T-helper 1 cell treated with Interleukin-12 subunit alpha and Interleukin-12 subunit beta and Interleukin-4 antibody, amounts not matched to agents 30 μg/mL and 1 μg/mL, for 36 hours (primary cell): ENCODE results near the gene PSMB8.
"Not testable (repeated sequence)": the region's sequence is repeated elsewhere in the genome, so short reads cannot be mapped to it uniquely, and the experiment has no call there.

Experiments used
- H3K27ac Mint-ChIP-seq: one replicate; pipeline ENCODE4 v1.8.0; 2021; ENCODE audit warnings: mild to moderate bottlenecking, mixed read lengths
- H3K27me3 Mint-ChIP-seq: one replicate; pipeline ENCODE4 v1.8.0; 2021; ENCODE audit warnings: low read depth, mixed read lengths
- H3K36me3 Mint-ChIP-seq: one replicate; pipeline ENCODE4 v1.8.0; 2021; ENCODE audit warnings: low read depth, mixed read lengths
- H3K4me1 Mint-ChIP-seq: one replicate; pipeline ENCODE4 v1.8.0; 2021; ENCODE audit warnings: low read depth, mixed read lengths
- H3K4me3 Mint-ChIP-seq: one replicate; pipeline ENCODE4 v1.8.0; 2021; ENCODE audit warnings: mild to moderate bottlenecking, moderate library complexity, mixed read lengths
- H3K9me3 Mint-ChIP-seq: one replicate; pipeline ENCODE4 v1.8.0; 2021; ENCODE audit warnings: mixed read lengths

The PSMB8 gene

GRCh38 chr6:32814145-32814544, 29.7 kb downstream of the PSMB8 start:
- Mint-ChIP-seq H3K4me1 (peaks cover 4% of the 10 kb centered on the region), H3K27me3 (no peaks in the 10 kb centered on the region), H3K27ac (no peak overlapping the region), H3K4me3 (no peak overlapping the region), H3K9me3 (no peaks in the 10 kb centered on the region), H3K36me3 (peaks cover 11% of the 10 kb centered on the region)

- Mint-ChIP-seq H3K4me3 (no peak overlapping the region), H3K27ac (no peak overlapping the region), H3K9me3 (no peaks in the 10 kb centered on the region), H3K36me3 (peaks cover 5% of the 10 kb centered on the region), H3K27me3 (peaks cover 22% of the 10 kb centered on the region), H3K4me1 (no peaks in the 10 kb centered on the region)
Measured at GRCh38 chr6:32809171-32809570, 34.7 kb downstream of the PSMB8 start.

- H3K9me3 Mint-ChIP-seq: no peaks in the 10 kb centered on the region
- H3K4me1 Mint-ChIP-seq: no peaks in the 10 kb centered on the region
- no peak overlapping the region for H3K4me3 Mint-ChIP-seq
- H3K27me3 Mint-ChIP-seq: peaks cover 42% of the 10 kb centered on the region
- H3K36me3 Mint-ChIP-seq: peaks cover 2% of the 10 kb centered on the region
- no peak overlapping the region for H3K27ac Mint-ChIP-seq
Measured at GRCh38 chr6:32807020-32807580, 36.7 kb downstream of the PSMB8 start.

GRCh38 chr6:32805404-32805803, 38.4 kb downstream of the PSMB8 start:
- H3K4me3 Mint-ChIP-seq, H3K36me3 Mint-ChIP-seq, H3K27ac Mint-ChIP-seq, H3K4me1 Mint-ChIP-seq, H3K9me3 Mint-ChIP-seq: not testable (repeated sequence)
- H3K27me3 Mint-ChIP-seq: peaks cover 55% of the 10 kb centered on the region

- no peaks in the 10 kb centered on the region for H3K4me1 Mint-ChIP-seq
- H3K4me3 Mint-ChIP-seq: no peak overlapping the region
- H3K27ac Mint-ChIP-seq: no peak overlapping the region
- peaks cover 70% of the 10 kb centered on the region for H3K27me3 Mint-ChIP-seq
- H3K9me3 Mint-ChIP-seq: peaks cover 8% of the 10 kb centered on the region
- H3K36me3 Mint-ChIP-seq: peaks cover 2% of the 10 kb centered on the region
Measured at GRCh38 chr6:32803416-32803815, 40.4 kb downstream of the PSMB8 start.

- Mint-ChIP-seq H3K27me3 (peaks cover 71% of the 10 kb centered on the region), H3K4me1 (peaks cover 11% of the 10 kb centered on the region), H3K27ac (no peak overlapping the region), H3K4me3 (no peak overlapping the region), H3K36me3 (no peaks in the 10 kb centered on the region), H3K9me3 (peaks cover 9% of the 10 kb centered on the region)
Measured at GRCh38 chr6:32799740-32800139, 44.1 kb downstream of the PSMB8 start.

GRCh38 chr6:32799168-32799567, 44.7 kb downstream of the PSMB8 start:
- H3K4me1 Mint-ChIP-seq: peaks cover 17% of the 10 kb centered on the region
- H3K27me3 Mint-ChIP-seq: peaks cover 71% of the 10 kb centered on the region
- no peak overlapping the region for H3K4me3 Mint-ChIP-seq
- H3K36me3 Mint-ChIP-seq: no peaks in the 10 kb centered on the region
- H3K9me3 Mint-ChIP-seq: peaks cover 9% of the 10 kb centered on the region
- H3K27ac Mint-ChIP-seq: no peak overlapping the region

- Mint-ChIP-seq H3K27ac (peak overlapping the region; percentile 34), H3K27me3 (peaks cover 70% of the 10 kb centered on the region), H3K9me3 (peaks cover 9% of the 10 kb centered on the region), H3K4me3 (peak overlapping the region; percentile 59), H3K4me1 (peaks cover 20% of the 10 kb centered on the region), H3K36me3 (no peaks in the 10 kb centered on the region)
Measured at GRCh38 chr6:32796848-32797776, 46.7 kb downstream of the PSMB8 start.

- H3K27ac Mint-ChIP-seq: no peak overlapping the region
- H3K36me3 Mint-ChIP-seq: no peaks in the 10 kb centered on the region
- peaks cover 9% of the 10 kb centered on the region for H3K9me3 Mint-ChIP-seq
- no peak overlapping the region for H3K4me3 Mint-ChIP-seq
- H3K4me1 Mint-ChIP-seq: peaks cover 20% of the 10 kb centered on the region
- H3K27me3 Mint-ChIP-seq: peaks cover 73% of the 10 kb centered on the region
Measured at GRCh38 chr6:32794510-32794909, 49.3 kb downstream of the PSMB8 start.

- H3K9me3 Mint-ChIP-seq: no peaks in the 10 kb centered on the region
- H3K36me3 Mint-ChIP-seq: no peaks in the 10 kb centered on the region
- peaks cover 20% of the 10 kb centered on the region for H3K4me1 Mint-ChIP-seq
- H3K4me3 Mint-ChIP-seq: no peak overlapping the region
- no peak overlapping the region for H3K27ac Mint-ChIP-seq
- peaks cover 71% of the 10 kb centered on the region for H3K27me3 Mint-ChIP-seq
Measured at GRCh38 chr6:32792901-32793435, 50.9 kb downstream of the PSMB8 start.
